Kidney (tissue), 14 donors: ENCODE measurements around the gene AEBP1. TPM values are rescaled to one million over a fixed set of nuclear protein-coding genes. Genes with fewer than 3 reads are reported as not detected.

ENCODE experiments used
- DNase-seq, 5 donors: peaks; one replicate each; pipeline ENCODE4 v3.0.0-alpha.2; 2013 to 2020
- FAIRE-seq: peaks from 2 replicates; lab custom pipeline; 2012; peaks lifted over from hg19 to GRCh38; lab: Jason Lieb, UNC
- H3K27ac ChIP-seq, 2 donors: one replicate each; pipeline ENCODE4 v1.7.0; 2013; ENCODE audit warnings: low read depth in 2 of 2, low read length in 2 of 2, inconsistent platforms in 1 of 2
- H3K27me3 ChIP-seq: one replicate; pipeline ENCODE4 v1.7.1; 2013; ENCODE audit warnings: low read length, inconsistent platforms; ENCODE audit not compliant: control insufficient read depth, insufficient read depth
- H3K36me3 ChIP-seq, 3 donors: one replicate each; pipeline versions ENCODE4 v1.7.0 to v1.7.1; 2013; ENCODE audit warnings: low read length in 3 of 3, control low read depth in 1 of 3, inconsistent platforms in 1 of 3; ENCODE audit not compliant: insufficient read depth in 3 of 3, control insufficient read depth in 2 of 3
- H3K4me1 ChIP-seq, 3 donors: one replicate each; pipeline versions ENCODE4 v1.7.0 to v1.7.1; 2013; ENCODE audit warnings: low read length in 3 of 3, inconsistent platforms in 1 of 3, low read depth in 1 of 3; ENCODE audit not compliant: control insufficient read depth in 2 of 3, insufficient read depth in 2 of 3
- H3K4me3 ChIP-seq, 3 donors: one replicate each; pipeline versions ENCODE4 v1.7.0 to v1.8.1; 2013; ENCODE audit warnings: low read length in 3 of 3, control low read depth in 1 of 3, inconsistent platforms in 1 of 3
- H3K9ac ChIP-seq, 3 donors: one replicate each; pipeline versions ENCODE4 v1.7.0 to v1.7.1; 2013; ENCODE audit warnings: low read length in 3 of 3, control low read depth in 1 of 3, inconsistent platforms in 1 of 3
- H3K9me3 ChIP-seq, 3 donors: one replicate each; pipeline versions ENCODE4 v1.7.0 to v1.7.1; 2013; ENCODE audit warnings: low read length in 3 of 3, control low read depth in 1 of 3, inconsistent platforms in 1 of 3; ENCODE audit not compliant: control insufficient read depth in 2 of 3, insufficient read depth in 1 of 3
- CTCF ChIP-seq: IDR thresholded peaks from 3 replicates; pipeline ENCODE4 v1.5.1; 2012; ENCODE audit warnings: mild to moderate bottlenecking, moderate library complexity, borderline replicate concordance; ENCODE audit not compliant: insufficient read depth; ENCODE audit errors: extremely low read depth
- intact Hi-C: fragments of 100-400 bp; cut with DNase I; formaldehyde crosslinking; loops from one replicate; pipeline ENCODE4 v1.11.1; 2022
- polyA plus RNA-seq: library from polyadenylated mRNA; stranded (reverse); fragments of 350-450 nt; fragmentation: Illumina TruSeq; extraction: RNeasy Lipid Tissue Mini Kit (QIAGEN cat#74804); gene quantifications from one replicate; pipeline ENCODE4 v1.2.3, GENCODE V29; 2014; ENCODE audit warnings: low read depth, low replicate concordance; ENCODE audit not compliant: insufficient read depth
- total RNA-seq: library from RNA; stranded (reverse); fragmentation: NEBNext Ultra II Directional; extraction: Animal tissue kit (Norgen Biotek cat#: 25700); gene quantifications from one replicate; pipeline ENCODE4 v1.2.1, GENCODE V29; 2021
- donor health status: control.
- donor health status: control.
- donor health status: control.
- donor health status: control.
- donor health status: control.
- donor health status: DM: yes; HTN: yes; CAD: no.
- donor health status: Normal renal cell carcinoma (clear cell type).

The AEBP1 gene
- total and polyA plus RNA-seq, 2 donors from 2014 or later, result 89.4 to 164 TPM

GRCh38 chr7:44145969-44146911, 42.1 kb downstream of the AEBP1 start:
- no peak overlapping the region for H3K27ac ChIP-seq

GRCh38 chr7:44147026-44147991, 43.2 kb downstream of the AEBP1 start:
- H3K36me3 ChIP-seq, result no peaks in the 10 kb centered on the region
- DNase-seq (peak; percentile 69 to 91 (median 77)), FAIRE-seq (no peak)
- peaks cover 0 to 4% (median 0%) of the 10 kb centered on the region in 3 donors for H3K4me1 ChIP-seq
- H3K9me3 ChIP-seq, result no peaks in the 10 kb centered on the region
- H3K4me3 ChIP-seq, result no peak overlapping the region
- H3K27me3 ChIP-seq, result no peaks in the 10 kb centered on the region
- H3K9ac ChIP-seq, result no peak overlapping the region
- no peak for TF ChIP-seq CTCF
- no peak overlapping the region for H3K27ac ChIP-seq
- intact Hi-C loops, result no loop called here

More at GRCh38 chr7:44145969-44146911, 42.1 kb downstream of the AEBP1 start:
- Histone ChIP-seq H3K9me3 (no peaks in the 10 kb centered on the region), H3K27me3 (no peaks in the 10 kb centered on the region), H3K4me3 (peak overlapping the region in 2 of 3 donors; percentile 33 to 47), H3K36me3 (no peaks in the 10 kb centered on the region), H3K9ac (no peak overlapping the region), H3K4me1 (peaks cover 0 to 4% (median 0%) of the 10 kb centered on the region in 3 donors)
- no peak for FAIRE-seq
- no peak for TF ChIP-seq CTCF
- peak; percentile 86 to 95 (median 91) for DNase-seq
- intact Hi-C loops, result no loop called here

- DNase-seq, result no peak
- no peak for TF ChIP-seq CTCF
- FAIRE-seq, result no peak
Observed at GRCh38 chr7:44148166-44148565, 44.0 kb downstream of the AEBP1 start.

More at GRCh38 chr7:44148166-44148565, 44.0 kb downstream of the AEBP1 start:
- Histone ChIP-seq H3K9ac (no peak overlapping the region), H3K27ac (no peak overlapping the region), H3K4me3 (no peak overlapping the region), H3K36me3 (no peaks in the 10 kb centered on the region), H3K9me3 (no peaks in the 10 kb centered on the region), H3K27me3 (no peaks in the 10 kb centered on the region), H3K4me1 (peaks cover 0 to 4% (median 0%) of the 10 kb centered on the region in 3 donors)
- intact Hi-C loops, result no loop called here
